Trophoblast cell (in vitro differentiated cells and primary cell): ENCODE results near the gene C18orf63.
A peak's percentile ranks its signal among the peaks of the same experiment; 100 is the strongest.

Source experiments
- DNase-seq, 2 donors: peaks; one replicate each; pipeline ENCODE4 v3.0.0-alpha.2; 2016
- H2AFZ ChIP-seq: 2 replicates; pipeline ENCODE4 v1.6.1; 2013; ENCODE audit warnings: low read length, moderate library complexity, mild to moderate bottlenecking; ENCODE audit not compliant: insufficient read depth, poor library complexity
- H2AK5ac ChIP-seq: 2 replicates; pipeline ENCODE4 v1.6.1; 2013; ENCODE audit warnings: mild to moderate bottlenecking, low read length
- H2BK120ac ChIP-seq: 2 replicates; pipeline ENCODE4 v1.6.1; 2013; ENCODE audit warnings: low read length, mild to moderate bottlenecking, moderate library complexity; ENCODE audit not compliant: insufficient read depth, poor library complexity
- H2BK12ac ChIP-seq: 2 replicates; pipeline ENCODE4 v1.6.1; 2013; ENCODE audit warnings: mild to moderate bottlenecking, low read length, moderate library complexity
- H2BK5ac ChIP-seq: 2 replicates; pipeline ENCODE4 v1.6.1; 2013; ENCODE audit warnings: low read length, low read depth, moderate library complexity, mild to moderate bottlenecking; ENCODE audit not compliant: poor library complexity
- H3K14ac ChIP-seq: 2 replicates; pipeline ENCODE4 v1.6.1; 2013; ENCODE audit warnings: mild to moderate bottlenecking, low read length
- H3K18ac ChIP-seq: 2 replicates; pipeline ENCODE4 v1.6.1; 2013; ENCODE audit warnings: mild to moderate bottlenecking, low read length
- H3K23ac ChIP-seq: 2 replicates; pipeline ENCODE4 v1.6.1; 2013; ENCODE audit warnings: low read length
- H3K27ac ChIP-seq: 2 replicates; pipeline ENCODE4 v1.5.1; 2013; ENCODE audit warnings: low read depth, mild to moderate bottlenecking, inconsistent platforms, low read length, moderate library complexity
- H3K27me3 ChIP-seq: 2 replicates; pipeline ENCODE4 v1.6.1; 2013; ENCODE audit warnings: inconsistent platforms, mild to moderate bottlenecking, low read length, moderate library complexity; ENCODE audit not compliant: insufficient read depth
- H3K36me3 ChIP-seq, 2 experiments: 1 replicate in 1 of 2; 2 replicates in 1 of 2; pipeline ENCODE4 v1.6.1; 2013; ENCODE audit warnings: low read length in 2 of 2, mild to moderate bottlenecking in 2 of 2, moderate library complexity in 1 of 2; ENCODE audit not compliant: insufficient read depth in 2 of 2, control insufficient read depth in 1 of 2
- H3K4ac ChIP-seq: 2 replicates; pipeline ENCODE4 v1.6.1; 2013; ENCODE audit warnings: low read depth, mild to moderate bottlenecking, low read length, moderate library complexity
- H3K4me1 ChIP-seq, 2 experiments: 1 replicate in 1 of 2; 2 replicates in 1 of 2; pipeline ENCODE4 v1.6.1; 2013; ENCODE audit warnings: low read length in 2 of 2, mild to moderate bottlenecking in 2 of 2, moderate library complexity in 1 of 2; ENCODE audit not compliant: insufficient read depth in 2 of 2, control insufficient read depth in 1 of 2
- H3K4me2 ChIP-seq: 2 replicates; pipeline ENCODE4 v1.6.1; 2013; ENCODE audit warnings: inconsistent platforms, mild to moderate bottlenecking, low read length, moderate library complexity
- H3K4me3 ChIP-seq: 2 replicates; pipeline ENCODE4 v1.5.1; 2013; ENCODE audit warnings: mild to moderate bottlenecking, low read depth, low read length, inconsistent platforms
- H3K79me1 ChIP-seq: one replicate; pipeline ENCODE4 v1.6.1; 2013; ENCODE audit warnings: low read length
- H3K79me2 ChIP-seq: 2 replicates; pipeline ENCODE4 v1.6.1; 2013; ENCODE audit warnings: low read length, mild to moderate bottlenecking; ENCODE audit not compliant: control insufficient read depth, insufficient read depth, poor library complexity
- H3K9ac ChIP-seq: 2 replicates; pipeline ENCODE4 v1.6.1; 2013; ENCODE audit warnings: mild to moderate bottlenecking, low read length
- H3K9me3 ChIP-seq: 2 replicates; pipeline ENCODE4 v1.6.1; 2013; ENCODE audit warnings: low read depth, mild to moderate bottlenecking, control low read depth, inconsistent platforms, low read length; ENCODE audit not compliant: insufficient read depth
- H4K12ac ChIP-seq: 2 replicates; pipeline ENCODE4 v1.6.1; 2013; ENCODE audit warnings: low read depth, mild to moderate bottlenecking, low read length, moderate library complexity
- H4K8ac ChIP-seq: 2 replicates; pipeline ENCODE4 v1.6.1; 2013; ENCODE audit warnings: low read depth, mild to moderate bottlenecking, low read length, moderate library complexity
- H4K91ac ChIP-seq: one replicate; pipeline ENCODE4 v1.6.1; 2013; ENCODE audit warnings: low read depth, mild to moderate bottlenecking, low read length, moderate library complexity
- WGBS: extraction: QIAGEN DNeasy Blood & Tissue Kit; methylation state at CpG from one replicate; pipeline ENCODE4 v1.1.7; 2013; ENCODE audit warnings: missing lambda C conversion rate; ENCODE audit not compliant: insufficient read length, insufficient coverage; ENCODE audit errors: extremely low coverage; 5-methylcytosine and 5-hydroxymethylcytosine counted together

Gene C18orf63

DNA sequence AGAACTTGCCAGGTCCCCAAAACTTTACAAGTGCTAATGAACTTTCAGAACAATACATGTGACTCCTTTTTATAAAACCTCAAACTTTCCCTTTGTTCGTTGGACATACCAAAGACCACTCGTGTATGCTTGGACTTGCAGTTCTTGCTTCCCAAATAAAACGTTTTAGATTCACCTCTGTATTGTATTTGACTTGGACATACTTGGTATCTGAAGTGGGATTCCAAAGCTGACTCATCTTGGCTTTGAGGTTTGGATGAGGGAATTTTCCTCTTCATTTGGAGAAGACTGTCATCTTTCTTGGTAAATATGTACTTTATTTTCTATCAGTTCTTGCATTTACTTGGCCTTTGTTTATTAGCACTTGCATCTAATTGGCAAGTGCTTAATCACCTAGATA, 15.9 kb upstream of the C18orf63 start:
- no peaks in the 10 kb centered on the region for H3K27me3 ChIP-seq
- no CpG with 5 or more reads among the region's 3 CpGs for WGBS
- H4K91ac ChIP-seq: no peak overlapping the region
- H3K36me3 ChIP-seq: no peaks in the 10 kb centered on the region
- no peak overlapping the region for H3K18ac ChIP-seq
- H2BK5ac ChIP-seq: no peak overlapping the region
- H3K14ac ChIP-seq: no peak overlapping the region
- H3K23ac ChIP-seq: no peak overlapping the region
- no peak overlapping the region for H2BK12ac ChIP-seq
- no peak overlapping the region for H3K4me3 ChIP-seq
- no peak overlapping the region for H3K27ac ChIP-seq
- H3K4ac ChIP-seq: no peak overlapping the region
- H3K4me2 ChIP-seq: no peak overlapping the region
- no peak overlapping the region for H2AK5ac ChIP-seq
- no peaks in the 10 kb centered on the region for H3K79me1 ChIP-seq
- H2BK120ac ChIP-seq: no peak overlapping the region
- H3K4me1 ChIP-seq: no peaks in the 10 kb centered on the region
- H3K79me2 ChIP-seq: no peaks in the 10 kb centered on the region
- H2AFZ ChIP-seq: no peak overlapping the region
- no peak overlapping the region for H4K8ac ChIP-seq
- H4K12ac ChIP-seq: no peak overlapping the region
- no peaks in the 10 kb centered on the region for H3K9me3 ChIP-seq
- no peak for DNase-seq
- no peak overlapping the region for H3K9ac ChIP-seq

DNA sequence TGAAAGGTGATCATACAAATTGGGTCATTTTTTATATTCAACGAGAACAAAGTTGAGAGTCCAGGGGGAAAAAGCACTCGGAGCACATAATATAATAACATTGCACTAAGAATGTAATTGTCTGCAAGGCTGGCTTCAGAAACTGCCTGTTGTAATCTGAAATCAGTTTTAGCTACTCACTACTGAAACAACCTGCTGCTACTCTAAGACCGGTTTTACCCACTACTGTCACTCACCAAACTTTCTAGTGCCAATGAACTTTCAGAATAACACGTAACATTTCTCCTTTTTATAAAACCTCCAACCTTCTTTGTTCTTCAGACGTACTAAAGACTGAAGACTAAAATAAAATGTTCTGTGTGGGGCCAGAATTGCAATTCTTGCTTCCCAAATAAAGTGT, 12.3 kb upstream of the C18orf63 start:
- H2BK120ac ChIP-seq: no peak overlapping the region
- no peaks in the 10 kb centered on the region for H3K79me1 ChIP-seq
- no peaks in the 10 kb centered on the region for H3K27me3 ChIP-seq
- H3K27ac ChIP-seq: no peak overlapping the region
- no peak overlapping the region for H3K4ac ChIP-seq
- no peaks in the 10 kb centered on the region for H3K9me3 ChIP-seq
- H2AFZ ChIP-seq: no peak overlapping the region
- H2AK5ac ChIP-seq: no peak overlapping the region
- H4K12ac ChIP-seq: no peak overlapping the region
- DNase-seq: no peak
- H3K23ac ChIP-seq: no peak overlapping the region
- no CpG with 5 or more reads among the region's 5 CpGs for WGBS
- H2BK5ac ChIP-seq: no peak overlapping the region
- no peaks in the 10 kb centered on the region for H3K79me2 ChIP-seq
- no peak overlapping the region for H3K18ac ChIP-seq
- H2BK12ac ChIP-seq: no peak overlapping the region
- no peaks in the 10 kb centered on the region for H3K4me1 ChIP-seq
- no peak overlapping the region for H3K4me2 ChIP-seq
- no peak overlapping the region for H3K9ac ChIP-seq
- no peak overlapping the region for H3K14ac ChIP-seq
- no peak overlapping the region for H3K4me3 ChIP-seq
- no peaks in the 10 kb centered on the region for H3K36me3 ChIP-seq
- H4K91ac ChIP-seq: no peak overlapping the region
- no peak overlapping the region for H4K8ac ChIP-seq

DNA sequence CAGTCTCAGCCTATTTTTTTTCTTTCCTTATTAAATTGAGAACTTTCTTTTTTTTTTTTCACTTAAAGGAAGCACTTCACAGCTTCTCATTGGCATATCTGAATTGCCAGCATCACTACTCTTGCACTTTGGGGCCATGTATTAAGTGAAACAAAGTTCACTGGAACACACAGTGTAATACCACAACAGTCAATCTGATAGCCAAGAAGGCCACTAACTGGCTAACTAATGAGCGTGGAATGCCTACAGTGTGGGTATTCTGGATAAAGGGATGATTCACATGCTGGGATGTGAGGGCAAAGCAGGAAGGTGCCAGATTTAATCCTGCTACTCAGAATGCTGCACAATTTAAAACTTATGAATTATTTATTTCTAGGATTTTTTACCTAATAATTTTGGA, 11.7 kb upstream of the C18orf63 start:
- no peaks in the 10 kb centered on the region for H3K79me1 ChIP-seq
- no peak overlapping the region for H3K27ac ChIP-seq
- no peak overlapping the region for H3K18ac ChIP-seq
- H2BK5ac ChIP-seq: no peak overlapping the region
- no peak overlapping the region for H3K23ac ChIP-seq
- no peak overlapping the region for H2BK120ac ChIP-seq
- no peaks in the 10 kb centered on the region for H3K4me1 ChIP-seq
- H3K14ac ChIP-seq: no peak overlapping the region
- H4K91ac ChIP-seq: no peak overlapping the region
- no peak overlapping the region for H3K4me3 ChIP-seq
- WGBS: no CpG with 5 or more reads among the region's 1 CpG
- H2BK12ac ChIP-seq: no peak overlapping the region
- H3K4ac ChIP-seq: no peak overlapping the region
- no peak overlapping the region for H4K12ac ChIP-seq
- no peak overlapping the region for H2AK5ac ChIP-seq
- no peak overlapping the region for H3K9ac ChIP-seq
- H3K27me3 ChIP-seq: no peaks in the 10 kb centered on the region
- H3K9me3 ChIP-seq: no peaks in the 10 kb centered on the region
- no peaks in the 10 kb centered on the region for H3K36me3 ChIP-seq
- H3K79me2 ChIP-seq: no peaks in the 10 kb centered on the region
- no peak overlapping the region for H2AFZ ChIP-seq
- peak; percentile 35 to 64 for DNase-seq
- no peak overlapping the region for H3K4me2 ChIP-seq
- no peak overlapping the region for H4K8ac ChIP-seq

DNA sequence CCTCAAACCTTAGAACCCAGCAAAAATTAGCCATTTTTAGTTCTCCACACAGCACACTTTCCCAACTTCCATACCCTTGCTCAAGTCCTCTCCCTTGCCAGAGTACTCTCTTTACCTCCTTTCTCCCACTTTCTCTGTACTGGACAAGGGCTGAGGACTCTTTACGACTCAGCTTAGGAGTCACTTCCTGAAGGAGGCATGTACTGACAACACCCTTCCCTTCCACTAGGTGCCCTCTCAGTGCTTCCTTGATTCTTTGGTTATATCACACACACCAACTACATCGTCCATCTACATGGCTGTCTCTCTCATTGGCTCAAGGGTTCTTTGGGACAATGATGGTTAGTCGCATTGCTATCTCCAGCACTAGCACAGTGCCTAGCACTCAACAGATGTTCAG, 5.2 kb upstream of the C18orf63 start:
- Histone ChIP-seq H4K12ac (no peak overlapping the region), H2BK5ac (no peak overlapping the region), H2AK5ac (no peak overlapping the region), H3K4ac (no peak overlapping the region), H3K9me3 (peaks cover 6% of the 10 kb centered on the region), H2BK12ac (no peak overlapping the region), H3K9ac (no peak overlapping the region), H3K4me2 (no peak overlapping the region), H3K79me1 (no peaks in the 10 kb centered on the region), H3K18ac (no peak overlapping the region), H3K27me3 (no peaks in the 10 kb centered on the region), H3K4me3 (no peak overlapping the region), H2AFZ (no peak overlapping the region), H3K79me2 (no peaks in the 10 kb centered on the region), H3K23ac (no peak overlapping the region), H4K91ac (no peak overlapping the region), H3K27ac (no peak overlapping the region), H2BK120ac (no peak overlapping the region), H3K4me1 (no peaks in the 10 kb centered on the region), H3K36me3 (no peaks in the 10 kb centered on the region), H4K8ac (no peak overlapping the region), H3K14ac (no peak overlapping the region)
- DNase-seq: peak; percentile 6 to 51
- WGBS: no CpG with 5 or more reads among the region's 3 CpGs
